Measurements from ENCODE around the gene SFXN4.
"Not testable (repeated sequence)": the region's sequence is repeated elsewhere in the genome, so short reads cannot be mapped to it uniquely, and the experiment has no call there.

Gene SFXN4

DNA sequence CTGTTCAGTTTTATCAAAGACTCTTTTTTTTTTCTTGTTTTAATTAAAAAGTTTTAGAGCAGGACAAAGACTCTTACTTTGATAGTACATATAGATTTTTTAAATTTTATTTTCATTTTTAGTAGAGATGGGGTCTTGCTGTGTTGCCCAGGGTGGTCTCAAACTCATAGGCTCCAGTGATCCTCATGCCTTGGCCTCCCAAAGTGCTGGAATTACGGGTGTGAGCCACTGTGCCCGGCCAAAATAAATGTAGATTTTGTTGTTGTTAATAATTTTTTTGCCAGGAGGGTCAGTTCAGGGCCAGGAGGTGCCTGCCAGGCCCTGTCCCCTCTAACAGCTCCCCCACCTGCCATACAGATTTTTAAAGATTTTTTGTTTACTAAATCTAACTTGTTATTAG lies 44.6 kb downstream of the SFXN4 start:
- Histone ChIP-seq H3K27ac (ENCODE audit: low read length) (peak overlapping the region; percentile 31), H3K36me3 (ENCODE audit: control insufficient read depth in 2 of 2, insufficient read depth in 2 of 2, low read length in 2 of 2) (peaks cover 7 to 18% of the 10 kb centered on the region in 2 donors), H3K9ac (ENCODE audit: low read length in 2 of 2) (no peak overlapping the region)

DNA sequence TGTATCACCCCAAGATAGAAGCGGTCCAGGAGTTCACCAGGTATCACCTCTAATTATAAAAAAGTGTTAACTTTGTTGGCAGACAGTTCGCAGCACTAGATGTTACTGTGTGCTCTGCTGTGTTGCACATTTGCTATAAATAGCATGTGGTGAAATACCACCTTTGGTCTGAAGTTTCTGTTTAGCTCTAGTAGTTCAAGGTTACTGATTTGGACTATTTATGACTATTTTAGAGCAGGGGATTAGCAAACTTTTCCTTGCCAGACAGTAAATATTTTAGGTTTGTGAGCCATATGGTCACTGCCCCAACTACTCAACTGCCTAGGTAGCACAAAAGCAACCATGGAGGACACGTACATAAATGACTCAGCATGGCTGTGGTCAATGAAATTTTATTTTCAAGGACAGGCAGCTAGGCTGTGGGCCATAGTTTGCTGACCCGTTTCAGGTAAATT lies 45.1 kb downstream of the SFXN4 start:
- Histone ChIP-seq H3K27ac (ENCODE audit: low read length) (peak overlapping the region; percentile 31), H3K9ac (ENCODE audit: low read length in 2 of 2) (no peak overlapping the region), H3K4me1 (ENCODE audit: control insufficient read depth, insufficient read depth, low read length) (peaks cover 4% of the 10 kb centered on the region), H3K27me3 (ENCODE audit: control insufficient read depth in 1 of 2, insufficient read depth in 2 of 2, low read length in 2 of 2) (no peaks in the 10 kb centered on the region), H3K9me3 (ENCODE audit: control insufficient read depth in 2 of 2, low read length in 2 of 2) (no peaks in the 10 kb centered on the region), H3K4me3 (ENCODE audit: low read length in 2 of 2) (no peak overlapping the region), H3K36me3 (ENCODE audit: control insufficient read depth in 2 of 2, insufficient read depth in 2 of 2, low read length in 2 of 2) (peaks cover 5 to 18% of the 10 kb centered on the region in 2 donors)

More for the DNA sequence above, 44.6 kb downstream of the SFXN4 start:
- Histone ChIP-seq H3K4me3 (ENCODE audit: low read length in 2 of 2) (no peak overlapping the region), H3K4me1 (ENCODE audit: control insufficient read depth, insufficient read depth, low read length) (peaks cover 4% of the 10 kb centered on the region), H3K27me3 (ENCODE audit: control insufficient read depth in 1 of 2, insufficient read depth in 2 of 2, low read length in 2 of 2) (no peaks in the 10 kb centered on the region), H3K9me3 (ENCODE audit: control insufficient read depth in 2 of 2, low read length in 2 of 2) (no peaks in the 10 kb centered on the region)

DNA sequence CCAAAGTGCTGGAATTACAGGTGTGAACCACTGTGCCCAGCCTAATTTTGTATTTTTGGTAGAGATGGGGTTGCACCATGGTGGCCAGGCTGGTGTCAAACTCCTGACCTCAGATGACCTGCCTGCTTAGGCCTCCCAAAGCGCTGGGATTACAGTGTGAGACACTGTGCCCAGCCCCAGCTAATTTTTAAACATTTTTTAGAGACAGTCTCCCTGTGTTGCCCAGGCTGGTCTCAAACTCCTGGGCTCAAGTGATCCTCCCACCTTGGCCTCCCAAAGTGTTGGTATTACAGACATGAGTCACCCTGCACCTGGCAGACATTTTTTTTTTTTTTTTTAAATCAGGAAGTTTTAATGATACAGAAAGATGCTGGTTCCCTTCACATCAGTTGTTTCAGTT lies 46.1 kb downstream of the SFXN4 start:
- peaks cover 6% of the 10 kb centered on the region for H3K4me1 ChIP-seq (ENCODE audit: control insufficient read depth, insufficient read depth, low read length)
- H3K36me3 ChIP-seq (ENCODE audit: control insufficient read depth in 2 of 2, insufficient read depth in 2 of 2, low read length in 2 of 2): peaks cover 5 to 16% of the 10 kb centered on the region in 2 donors
- no peak overlapping the region for H3K27ac ChIP-seq (ENCODE audit: low read length)
- no peak overlapping the region for H3K4me3 ChIP-seq (ENCODE audit: low read length in 2 of 2)
- no peaks in the 10 kb centered on the region for H3K27me3 ChIP-seq (ENCODE audit: control insufficient read depth in 1 of 2, insufficient read depth in 2 of 2, low read length in 2 of 2)
- H3K9ac ChIP-seq (ENCODE audit: low read length in 2 of 2): no peak overlapping the region
- no peaks in the 10 kb centered on the region for H3K9me3 ChIP-seq (ENCODE audit: control insufficient read depth in 2 of 2, low read length in 2 of 2)

DNA sequence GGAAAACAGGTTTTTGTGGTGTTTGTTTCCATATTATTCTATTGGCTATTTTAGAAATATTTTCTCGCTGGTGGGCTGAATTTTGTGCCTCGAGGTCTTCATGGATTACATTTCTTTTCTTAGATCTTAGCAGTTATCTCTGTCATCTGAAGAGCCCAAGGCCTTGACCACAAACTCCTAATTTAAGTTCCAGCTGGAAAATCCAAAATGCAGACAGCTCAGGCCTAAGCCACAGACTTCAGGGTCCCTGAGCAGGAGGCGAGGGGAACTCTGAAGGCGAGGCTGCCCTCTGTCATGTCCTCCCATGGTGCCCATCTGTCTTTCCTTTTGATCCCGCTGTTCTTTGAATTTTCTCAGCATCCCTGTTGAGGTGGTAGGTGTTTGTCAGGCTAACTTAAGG lies 47.3 kb downstream of the SFXN4 start:
- Histone ChIP-seq H3K9me3 (ENCODE audit: control insufficient read depth in 2 of 2, low read length in 2 of 2) (no peaks in the 10 kb centered on the region), H3K36me3 (ENCODE audit: control insufficient read depth in 2 of 2, insufficient read depth in 2 of 2, low read length in 2 of 2) (peaks cover 5 to 19% of the 10 kb centered on the region in 2 donors), H3K4me3 (ENCODE audit: low read length in 2 of 2) (no peak overlapping the region), H3K27ac (ENCODE audit: low read length) (no peak overlapping the region), H3K4me1 (ENCODE audit: control insufficient read depth, insufficient read depth, low read length) (peaks cover 12% of the 10 kb centered on the region), H3K27me3 (ENCODE audit: control insufficient read depth in 1 of 2, insufficient read depth in 2 of 2, low read length in 2 of 2) (no peaks in the 10 kb centered on the region), H3K9ac (ENCODE audit: low read length in 2 of 2) (no peak overlapping the region)

DNA sequence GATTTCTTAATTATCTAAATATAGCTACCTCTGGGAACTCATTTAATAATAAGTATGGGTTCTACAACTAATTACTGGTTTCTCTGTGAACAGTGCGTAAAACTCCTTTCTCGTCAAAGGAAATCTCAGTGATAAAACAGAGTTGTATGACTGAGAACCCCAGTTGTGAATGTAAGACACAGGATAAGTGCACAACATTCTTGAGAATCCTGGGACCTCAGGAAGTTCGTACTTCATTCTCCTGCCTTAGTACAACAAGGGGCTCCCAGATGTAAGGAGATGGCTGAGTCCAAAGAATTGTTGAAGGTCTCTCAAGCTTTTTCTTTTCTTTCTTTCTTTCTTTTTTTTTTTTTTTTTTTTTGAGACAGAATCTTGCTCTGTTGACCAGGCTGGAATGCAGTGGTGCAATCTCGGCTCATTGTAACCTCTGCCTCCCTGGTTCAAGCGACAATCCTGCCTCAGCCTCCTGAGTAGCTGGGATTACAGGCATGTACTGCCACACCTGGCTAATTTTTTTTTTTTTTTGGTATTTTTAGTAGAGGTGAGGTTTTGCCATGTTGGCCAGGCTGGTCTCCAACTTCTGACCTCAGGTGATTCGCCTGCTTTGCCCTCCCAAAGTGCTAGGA lies 49.1 kb downstream of the SFXN4 start:
- Histone ChIP-seq H3K9me3 (ENCODE audit: control insufficient read depth in 2 of 2, low read length in 2 of 2) (no peaks in the 10 kb centered on the region), H3K36me3 (ENCODE audit: control insufficient read depth in 2 of 2, insufficient read depth in 2 of 2, low read length in 2 of 2) (peaks cover 10 to 23% of the 10 kb centered on the region in 2 donors), H3K4me3 (ENCODE audit: low read length in 2 of 2) (no peak overlapping the region), H3K27ac (ENCODE audit: low read length) (no peak overlapping the region), H3K27me3 (ENCODE audit: control insufficient read depth in 1 of 2, insufficient read depth in 2 of 2, low read length in 2 of 2) (no peaks in the 10 kb centered on the region), H3K9ac (ENCODE audit: low read length in 2 of 2) (no peak overlapping the region), H3K4me1 (ENCODE audit: control insufficient read depth, insufficient read depth, low read length) (peaks cover 12% of the 10 kb centered on the region)

DNA sequence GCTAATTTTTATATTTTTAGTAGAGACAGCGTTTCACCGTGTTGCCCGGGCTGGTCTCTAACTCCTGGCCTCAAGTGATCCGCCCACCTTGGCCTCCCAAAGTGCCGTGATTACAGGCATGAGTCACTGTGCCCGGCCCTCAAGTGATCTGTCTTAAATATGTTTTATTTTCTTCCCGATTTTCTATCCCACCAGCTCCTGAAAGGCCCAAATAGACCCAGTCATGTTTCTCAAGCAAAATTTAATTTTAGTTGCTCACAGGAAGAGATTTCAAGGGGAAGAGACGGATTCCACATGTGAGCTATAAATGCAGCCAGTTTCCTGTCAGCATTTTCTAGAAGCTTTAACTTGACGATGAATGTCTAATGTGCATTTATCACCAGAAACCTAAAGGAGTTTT lies 49.6 kb downstream of the SFXN4 start:
- H3K27ac ChIP-seq (ENCODE audit: low read length): no peak overlapping the region
- H3K27me3 ChIP-seq (ENCODE audit: control insufficient read depth in 1 of 2, insufficient read depth in 2 of 2, low read length in 2 of 2): no peaks in the 10 kb centered on the region
- no peaks in the 10 kb centered on the region for H3K9me3 ChIP-seq (ENCODE audit: control insufficient read depth in 2 of 2, low read length in 2 of 2)
- no peak overlapping the region for H3K4me3 ChIP-seq (ENCODE audit: low read length in 2 of 2)
- no peak overlapping the region for H3K9ac ChIP-seq (ENCODE audit: low read length in 2 of 2)
- peaks cover 12% of the 10 kb centered on the region for H3K4me1 ChIP-seq (ENCODE audit: control insufficient read depth, insufficient read depth, low read length)
- peaks cover 10 to 23% of the 10 kb centered on the region in 2 donors for H3K36me3 ChIP-seq (ENCODE audit: control insufficient read depth in 2 of 2, insufficient read depth in 2 of 2, low read length in 2 of 2)

DNA sequence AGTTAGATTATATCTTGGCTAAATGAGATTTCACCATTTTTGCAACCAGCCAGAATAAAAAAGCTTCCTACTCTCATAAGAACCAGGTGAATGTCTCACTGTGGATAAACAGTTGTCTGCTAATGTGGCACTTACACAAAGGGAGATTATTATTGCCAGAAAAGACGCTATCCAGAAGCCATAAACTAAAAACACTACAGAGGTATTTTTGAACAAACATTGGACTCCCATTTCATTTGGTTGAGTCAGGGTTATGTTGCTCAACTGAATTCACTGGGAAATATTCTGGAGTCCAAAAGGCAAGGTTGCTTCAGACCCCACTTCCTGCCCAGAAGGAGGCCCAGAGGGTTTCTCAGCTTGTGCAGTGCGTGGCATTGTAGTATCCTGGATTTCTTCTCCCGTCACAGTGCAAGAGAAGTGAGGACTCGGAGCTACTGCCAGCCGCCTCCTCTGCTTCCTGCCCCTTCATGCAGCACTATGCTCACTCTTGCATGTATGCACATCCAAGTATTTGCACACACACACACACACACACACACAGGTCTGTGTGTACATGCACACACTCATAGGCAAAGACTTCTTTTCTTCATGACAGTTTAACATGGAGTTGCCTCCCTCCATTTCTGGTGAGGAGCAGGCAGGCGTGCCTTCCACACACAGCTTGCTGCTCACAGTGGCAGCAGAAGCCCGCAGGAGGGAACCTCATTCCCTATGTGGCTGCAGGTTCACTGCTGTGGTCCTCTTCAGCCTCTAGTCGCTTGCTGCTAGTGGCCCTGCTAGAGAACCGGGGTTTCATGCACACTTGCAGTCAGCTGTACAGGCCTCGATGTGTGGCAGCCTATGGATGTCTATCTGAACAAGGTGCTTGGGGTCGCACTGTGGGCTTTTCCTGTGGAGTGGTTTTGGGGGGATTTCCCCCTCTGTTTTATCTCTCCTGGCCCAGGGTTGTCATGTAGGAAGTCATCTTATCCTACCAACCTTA lies 51.5 kb downstream of the SFXN4 start:
- H3K27ac ChIP-seq (ENCODE audit: low read length): peak overlapping the region; percentile 49
- H3K27me3 ChIP-seq (ENCODE audit: control insufficient read depth in 1 of 2, insufficient read depth in 2 of 2, low read length in 2 of 2): no peaks in the 10 kb centered on the region
- H3K4me1 ChIP-seq (ENCODE audit: control insufficient read depth, insufficient read depth, low read length): peaks cover 8% of the 10 kb centered on the region
- peaks cover 10 to 19% of the 10 kb centered on the region in 2 donors for H3K36me3 ChIP-seq (ENCODE audit: control insufficient read depth in 2 of 2, insufficient read depth in 2 of 2, low read length in 2 of 2)
- H3K9ac ChIP-seq (ENCODE audit: low read length in 2 of 2): peak overlapping the region in 1 of 2 donors; percentile 9
- no peaks in the 10 kb centered on the region for H3K9me3 ChIP-seq (ENCODE audit: control insufficient read depth in 2 of 2, low read length in 2 of 2)
- H3K4me3 ChIP-seq (ENCODE audit: low read length in 2 of 2): peak overlapping the region in 1 of 2 donors; percentile 8

DNA sequence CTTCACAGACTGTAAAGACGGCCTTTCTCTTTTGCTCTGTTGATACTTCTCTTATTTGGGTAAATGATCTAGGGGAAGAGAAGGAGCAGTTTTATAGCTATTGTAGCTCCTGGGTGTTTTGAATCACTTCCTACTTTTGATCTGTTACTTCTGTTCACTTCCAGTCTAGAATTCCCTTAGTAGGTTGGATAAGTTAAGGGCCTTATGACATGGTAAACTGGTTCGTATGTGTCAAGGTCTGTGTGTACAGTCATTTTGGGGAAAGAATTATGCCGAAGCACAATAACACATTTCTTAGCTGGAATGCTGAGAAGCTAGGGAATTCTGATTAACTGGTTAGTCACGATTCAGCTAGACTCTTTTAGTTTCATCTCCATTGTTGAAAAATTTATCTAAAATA lies 53.5 kb downstream of the SFXN4 start:
- Histone ChIP-seq H3K4me1 (ENCODE audit: control insufficient read depth, insufficient read depth, low read length) (peaks cover 8% of the 10 kb centered on the region), H3K4me3 (ENCODE audit: low read length in 2 of 2) (no peak overlapping the region), H3K9me3 (ENCODE audit: control insufficient read depth in 2 of 2, low read length in 2 of 2) (no peaks in the 10 kb centered on the region), H3K9ac (ENCODE audit: low read length in 2 of 2) (no peak overlapping the region), H3K27me3 (ENCODE audit: control insufficient read depth in 1 of 2, insufficient read depth in 2 of 2, low read length in 2 of 2) (no peaks in the 10 kb centered on the region), H3K36me3 (ENCODE audit: control insufficient read depth in 2 of 2, insufficient read depth in 2 of 2, low read length in 2 of 2) (peaks cover 5 to 12% of the 10 kb centered on the region in 2 donors), H3K27ac (ENCODE audit: low read length) (no peak overlapping the region)

DNA sequence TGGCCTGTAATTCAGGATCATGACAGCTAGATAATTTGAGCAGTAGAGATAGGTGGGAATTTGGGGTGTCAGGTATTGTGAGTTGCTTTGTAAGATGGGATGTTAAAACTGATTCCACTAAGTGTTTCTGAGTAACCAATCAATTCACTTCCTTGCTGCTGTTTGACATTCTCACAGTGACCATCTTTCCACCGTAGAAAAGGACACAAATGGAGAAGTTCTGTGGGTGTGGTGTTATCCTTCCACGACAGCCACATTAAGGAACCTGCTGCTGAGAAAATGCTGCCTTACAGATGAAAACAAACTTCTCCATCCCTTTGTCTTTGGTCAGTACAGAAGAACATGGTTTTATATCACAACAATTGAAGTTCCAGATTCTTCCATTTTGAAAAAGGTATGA lies 57.7 kb downstream of the SFXN4 start:
- H3K36me3 ChIP-seq (ENCODE audit: control insufficient read depth in 2 of 2, insufficient read depth in 2 of 2, low read length in 2 of 2); H3K4me3 ChIP-seq (ENCODE audit: low read length in 2 of 2); H3K4me1 ChIP-seq (ENCODE audit: control insufficient read depth, insufficient read depth, low read length); H3K9me3 ChIP-seq (ENCODE audit: control insufficient read depth in 2 of 2, low read length in 2 of 2); H3K27me3 ChIP-seq (ENCODE audit: control insufficient read depth in 1 of 2, insufficient read depth in 2 of 2, low read length in 2 of 2); H3K9ac ChIP-seq (ENCODE audit: low read length in 2 of 2); H3K27ac ChIP-seq (ENCODE audit: low read length): not testable (repeated sequence)

DNA sequence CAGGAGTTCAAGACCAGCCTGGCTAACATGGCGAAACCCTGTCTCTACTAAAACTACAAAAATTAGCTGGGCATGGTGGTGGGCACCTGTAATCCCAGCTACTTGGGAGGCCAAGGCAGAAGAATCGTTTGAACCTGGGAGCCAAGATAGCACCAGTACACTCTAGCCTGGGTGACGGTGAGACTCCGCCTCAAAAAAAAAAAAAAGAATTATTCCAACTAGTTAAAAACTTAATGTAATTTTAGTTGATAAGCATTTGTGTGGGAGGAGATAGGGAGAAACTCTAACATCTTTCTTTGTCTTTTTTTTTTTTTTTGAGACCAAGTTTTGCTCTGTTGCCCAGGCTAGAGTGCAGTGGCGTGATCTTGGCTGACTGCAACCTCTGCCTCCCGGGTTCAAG lies 58.4 kb downstream of the SFXN4 start:
- H3K36me3 ChIP-seq (ENCODE audit: control insufficient read depth in 2 of 2, insufficient read depth in 2 of 2, low read length in 2 of 2); H3K4me1 ChIP-seq (ENCODE audit: control insufficient read depth, insufficient read depth, low read length); H3K27ac ChIP-seq (ENCODE audit: low read length); H3K9me3 ChIP-seq (ENCODE audit: control insufficient read depth in 2 of 2, low read length in 2 of 2); H3K4me3 ChIP-seq (ENCODE audit: low read length in 2 of 2); H3K9ac ChIP-seq (ENCODE audit: low read length in 2 of 2); H3K27me3 ChIP-seq (ENCODE audit: control insufficient read depth in 1 of 2, insufficient read depth in 2 of 2, low read length in 2 of 2): not testable (repeated sequence)

DNA sequence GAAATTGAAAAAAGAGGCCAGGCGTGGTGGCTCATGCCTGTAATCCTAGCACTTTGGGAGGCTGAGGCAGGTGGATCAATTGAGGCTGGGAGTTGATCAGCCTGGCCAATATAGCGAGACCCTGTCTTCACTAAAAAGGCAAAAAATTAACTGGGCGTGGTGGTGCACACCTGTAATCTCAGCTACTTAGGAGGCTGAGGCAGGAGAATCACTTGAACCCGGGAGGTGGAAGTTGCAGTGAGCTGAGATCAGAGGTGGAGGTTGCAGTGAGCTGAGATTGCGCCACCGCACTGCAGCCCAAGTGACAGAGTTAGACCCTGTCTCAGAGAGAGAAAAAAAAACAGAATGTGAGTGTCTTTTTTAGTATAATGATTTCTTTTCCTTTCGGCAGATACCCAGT lies 59.6 kb downstream of the SFXN4 start:
- H3K27me3 ChIP-seq (ENCODE audit: control insufficient read depth in 1 of 2, insufficient read depth in 2 of 2, low read length in 2 of 2); H3K27ac ChIP-seq (ENCODE audit: low read length); H3K9ac ChIP-seq (ENCODE audit: low read length in 2 of 2); H3K36me3 ChIP-seq (ENCODE audit: control insufficient read depth in 2 of 2, insufficient read depth in 2 of 2, low read length in 2 of 2); H3K4me3 ChIP-seq (ENCODE audit: low read length in 2 of 2); H3K9me3 ChIP-seq (ENCODE audit: control insufficient read depth in 2 of 2, low read length in 2 of 2); H3K4me1 ChIP-seq (ENCODE audit: control insufficient read depth, insufficient read depth, low read length): not testable (repeated sequence)

All from stomach smooth muscle (tissue), 2 donors.